ENCODE results near the gene IL27RA.
"Not testable (repeated sequence)": the region's sequence is repeated elsewhere in the genome, so short reads cannot be mapped to it uniquely, and the experiment has no call there.

Gene IL27RA

DNA sequence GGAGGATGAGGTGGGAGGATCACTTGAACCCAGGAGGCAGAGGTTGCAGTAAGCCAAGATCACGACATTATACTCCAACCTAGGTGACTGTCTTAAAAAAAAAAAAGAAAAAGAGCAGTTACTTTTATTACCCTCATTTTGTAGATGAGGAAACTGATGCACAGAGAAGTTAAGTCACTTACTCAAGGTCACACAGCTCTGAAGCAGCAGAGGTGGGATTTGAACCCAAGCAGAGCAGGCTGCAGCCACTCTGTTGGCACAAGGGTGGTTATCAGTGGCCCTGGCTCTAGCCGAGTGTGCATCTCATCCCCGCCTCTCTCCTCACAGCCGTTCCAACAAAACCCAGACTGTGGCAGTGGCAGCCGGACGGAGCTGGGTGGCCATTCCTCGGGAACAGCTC is 7.6 kb downstream of the IL27RA start:
- no peak overlapping the region for H3K27ac ChIP-seq
- no peak for TF ChIP-seq CTCF (conservative IDR thresholded peaks at IDR 0.05)

GRCh38 chr19:14042659-14043608 is 11.4 kb downstream of the IL27RA start:
- TF ChIP-seq CTCF (conservative IDR thresholded peaks at IDR 0.05): peak; percentile 44
- not testable (repeated sequence) for H3K27ac ChIP-seq

- not testable (repeated sequence) for H3K27ac ChIP-seq
Measured at GRCh38 chr19:14047866-14048265, 16.3 kb downstream of the IL27RA start.

GRCh38 chr19:14048443-14049153 is 17.0 kb downstream of the IL27RA start:
- peak; percentile 82 for TF ChIP-seq CTCF (conservative IDR thresholded peaks at IDR 0.05)
- no peak overlapping the region for H3K27ac ChIP-seq

- TF ChIP-seq CTCF (conservative IDR thresholded peaks at IDR 0.05): no peak
- no peak overlapping the region for H3K27ac ChIP-seq
Measured at GRCh38 chr19:14050512-14050911, 18.9 kb downstream of the IL27RA start.

DNA sequence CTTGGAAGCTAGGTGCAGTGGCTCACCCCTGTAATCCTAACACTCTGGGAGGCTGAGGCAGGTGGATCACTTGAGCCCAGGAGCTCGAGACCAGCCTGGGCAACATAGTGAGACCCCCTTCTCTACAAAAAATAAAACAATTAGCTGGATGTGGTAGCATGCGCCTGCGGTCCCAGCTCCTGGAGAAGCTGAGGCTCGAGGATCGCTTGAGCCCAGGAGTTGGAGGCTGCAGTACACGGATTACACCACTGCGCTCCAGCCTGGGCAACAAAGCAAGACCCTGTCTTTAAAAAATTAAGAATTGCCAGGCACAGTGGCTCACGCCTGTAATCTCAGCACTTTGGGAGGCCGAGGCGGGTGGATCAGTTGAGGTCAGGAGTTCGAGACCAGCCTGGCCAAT is 19.4 kb downstream of the IL27RA start:
- TF ChIP-seq CTCF (conservative IDR thresholded peaks at IDR 0.05): 0 out of 2 replicates have a peak, but pooled peaks have one; percentile 5

GRCh38 chr19:14051980-14052379 is 20.4 kb downstream of the IL27RA start:
- no peak overlapping the region for H3K27ac ChIP-seq
- no peak for TF ChIP-seq CTCF (conservative IDR thresholded peaks at IDR 0.05)

More for the DNA sequence above, 19.4 kb downstream of the IL27RA start:
- H3K27ac ChIP-seq: not testable (repeated sequence)

All from VCaP (cell line).